Keratinocyte (primary cell): ENCODE data around the gene ATP1A2. TPM values are rescaled to one million over a fixed set of nuclear protein-coding genes. Genes with fewer than 3 reads are reported as not detected.

Source experiments
- DNase-seq: peaks from one replicate; pipeline ENCODE4 v3.0.0-alpha.2; 2011; ENCODE audit warnings: low read depth, missing footprints, low spot score
- FAIRE-seq: peaks from 2 replicates; lab custom pipeline; 2011; peaks lifted over from hg19 to GRCh38; lab: Jason Lieb, UNC
- H2AFZ ChIP-seq: 2 replicates; pipeline ENCODE4 v1.6.0; 2012; ENCODE audit warnings: low read length, control low read depth, inconsistent platforms; ENCODE audit not compliant: control insufficient read depth
- H3K27ac ChIP-seq: 2 replicates; pipeline ENCODE4 v1.5.1; 2011; ENCODE audit warnings: low read length; ENCODE audit not compliant: control insufficient read depth, insufficient read depth
- H3K27me3 ChIP-seq: 3 replicates; pipeline ENCODE4 v1.6.0; 2011; ENCODE audit warnings: low read length; ENCODE audit not compliant: control insufficient read depth, insufficient read depth; ENCODE audit errors: extremely low read depth
- H3K36me3 ChIP-seq, 2 experiments: 2 replicates in 1 of 2; 3 replicates in 1 of 2; pipeline ENCODE4 v1.5.1; 2011; ENCODE audit warnings: low read length in 2 of 2, mild to moderate bottlenecking in 1 of 2; ENCODE audit not compliant: control insufficient read depth in 2 of 2, insufficient read depth in 2 of 2; ENCODE audit errors: extremely low read depth in 1 of 2
- H3K4me1 ChIP-seq: 3 replicates; pipeline ENCODE4 v1.5.1; 2011; ENCODE audit warnings: low read length; ENCODE audit not compliant: control insufficient read depth, insufficient read depth; ENCODE audit errors: extremely low read depth
- H3K4me2 ChIP-seq: 3 replicates; pipeline ENCODE4 v1.6.0; 2011; ENCODE audit warnings: low read depth, low read length; ENCODE audit not compliant: control insufficient read depth, insufficient read depth; ENCODE audit errors: extremely low read depth
- H3K4me3 ChIP-seq, 3 experiments: fragments of 200-600 bp in 1 of 3; sonication (generic) in 1 of 3; 2 replicates in 2 of 3; 3 replicates in 1 of 3; pipeline ENCODE4 v1.5.1; 2011 to 2016; ENCODE audit warnings: low read length in 3 of 3, mild to moderate bottlenecking in 3 of 3, control low read depth in 2 of 3, inconsistent platforms in 1 of 3, low read depth in 1 of 3, mixed read lengths in 1 of 3, mixed run types in 1 of 3, moderate library complexity in 1 of 3; ENCODE audit not compliant: control insufficient read depth in 2 of 3, insufficient read depth in 2 of 3; ENCODE audit errors: extremely low read depth in 1 of 3
- H3K79me2 ChIP-seq: 2 replicates; pipeline ENCODE4 v1.6.0; 2012; ENCODE audit warnings: low read length; ENCODE audit not compliant: control insufficient read depth, insufficient read depth
- H3K9ac ChIP-seq: 3 replicates; pipeline ENCODE4 v1.6.0; 2011; ENCODE audit warnings: low read length; ENCODE audit not compliant: control insufficient read depth, insufficient read depth; ENCODE audit errors: extremely low read depth
- H3K9me1 ChIP-seq: 3 replicates; pipeline ENCODE4 v1.6.0; 2011; ENCODE audit warnings: low read length; ENCODE audit not compliant: control insufficient read depth, insufficient read depth; ENCODE audit errors: extremely low read depth
- H3K9me3 ChIP-seq: 2 replicates; pipeline ENCODE4 v1.5.1; 2012; ENCODE audit warnings: low read depth, low read length; ENCODE audit not compliant: control insufficient read depth
- H4K20me1 ChIP-seq: 3 replicates; pipeline ENCODE4 v1.6.0; 2011; ENCODE audit warnings: low read length; ENCODE audit not compliant: control insufficient read depth, insufficient read depth; ENCODE audit errors: extremely low read depth
- CTCF ChIP-seq, 3 experiments: IDR thresholded peaks in 1 of 3; conservative IDR thresholded peaks in 1 of 3; optimal IDR thresholded peaks in 1 of 3; 2 replicates in 2 of 3; 3 replicates in 1 of 3; pipeline versions ENCODE3 to v1.5.1; 2011; ENCODE audit warnings: low read length in 3 of 3, mild to moderate bottlenecking in 3 of 3, moderate library complexity in 2 of 3, control low read depth in 1 of 3, inconsistent platforms in 1 of 3; ENCODE audit not compliant: insufficient read depth in 2 of 3; ENCODE audit errors: extremely low read depth in 1 of 3
- EZH2 ChIP-seq: IDR thresholded peaks from one replicate; pipeline ENCODE4 v1.6.1; 2012; ENCODE audit warnings: inconsistent platforms, mild to moderate bottlenecking, low read length, moderate library complexity
- dilution Hi-C: fragments of 300-500 bp; cut with MboI; formaldehyde crosslinking; loops from one replicate; pipeline ENCODE4 v1.7.0; 2020; ENCODE audit warnings: low sequenced_read_pairs; ENCODE audit not compliant: extremely low pct_ligation_motif_present
- polyA plus RNA-seq, 5 experiments: library from polyadenylated mRNA; depleted of rRNA in 3 of 5; stranded (reverse) in 3 of 5; stranded (forward) in 1 of 5; unstranded in 1 of 5; fragments of >200 nt; gene quantifications; 1 replicate in 1 of 5; 2 replicates in 3 of 5; 3 replicates in 1 of 5; pipeline versions ENCODE4 v1.2.1 to v1.2.3, GENCODE V29; 2011 to 2012; ENCODE audit warnings: missing spikeins in 2 of 5, low read depth in 1 of 5, low replicate concordance in 1 of 5

The ATP1A2 gene
- polyA plus RNA-seq, 1 donor (not counting 4 experiments of a cell fraction or from before 2014, with no cell fraction given), result not detected

DNA sequence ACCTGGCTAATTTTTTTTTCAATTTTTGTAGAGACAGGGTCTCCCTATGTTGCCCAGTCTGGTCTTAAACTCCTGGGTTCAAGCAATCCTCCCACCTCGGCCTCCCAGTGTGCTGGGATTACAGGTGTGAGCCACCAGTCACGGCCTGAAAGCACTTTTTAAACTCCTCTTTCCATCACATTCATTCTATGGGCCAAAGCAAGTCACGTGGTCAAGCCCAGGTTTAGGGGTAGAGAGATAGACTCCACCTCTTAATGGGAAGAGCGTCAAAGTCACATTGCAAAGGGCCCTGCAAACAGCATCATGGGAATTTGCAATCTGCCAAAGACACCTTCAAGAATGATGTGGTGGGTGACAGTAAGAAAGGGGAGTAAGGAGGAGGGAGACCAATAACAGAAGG, 43.0 kb downstream of the ATP1A2 start:
- no peak overlapping the region for H3K27ac ChIP-seq
- no peaks in the 10 kb centered on the region for H3K4me1 ChIP-seq
- no peaks in the 10 kb centered on the region for H3K79me2 ChIP-seq
- FAIRE-seq (no peak), DNase-seq (no peak)
- H3K4me2 ChIP-seq, result no peak overlapping the region
- H3K9me3 ChIP-seq, result no peaks in the 10 kb centered on the region
- no peak overlapping the region for H3K9ac ChIP-seq
- TF ChIP-seq CTCF (optimal IDR thresholded peaks at IDR 0.05 in 1 of 3, IDR thresholded peaks at IDR 0.05 in 1 of 3, conservative IDR thresholded peaks at IDR 0.05 in 1 of 3; ENCODE audit: extremely low read depth in 1 of 3, insufficient read depth in 2 of 3, low read length in 3 of 3) (no peak), EZH2 (no peak)
- no peaks in the 10 kb centered on the region for H3K36me3 ChIP-seq
- H3K27me3 ChIP-seq, result peaks cover 7% of the 10 kb centered on the region
- H3K4me3 ChIP-seq, result no peak overlapping the region
- H2AFZ ChIP-seq, result no peak overlapping the region
- no peaks in the 10 kb centered on the region for H4K20me1 ChIP-seq
- H3K9me1 ChIP-seq, result no peaks in the 10 kb centered on the region
- dilution Hi-C loops, result no loop called here

DNA sequence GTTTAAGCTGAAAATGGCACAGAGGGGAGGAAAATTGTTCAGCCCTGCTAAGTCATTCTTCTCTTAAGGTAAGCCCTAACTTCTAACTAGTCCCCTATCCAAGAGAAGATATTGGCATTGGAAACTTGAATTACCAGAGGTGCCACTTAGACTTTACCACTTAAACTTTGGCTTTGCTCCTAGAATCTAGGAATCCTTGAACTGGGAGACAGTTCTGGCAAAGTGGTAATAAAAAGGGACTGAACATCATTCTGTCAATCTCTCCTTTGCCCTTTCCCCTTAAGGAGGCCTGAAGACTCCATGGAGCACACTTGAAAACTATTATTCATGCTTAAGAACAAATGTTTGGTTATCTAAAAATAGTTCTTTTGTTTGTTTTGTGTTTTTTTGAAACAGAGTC, 44.3 kb downstream of the ATP1A2 start:
- dilution Hi-C loops, result no loop called here
- Histone ChIP-seq H3K79me2 (no peaks in the 10 kb centered on the region), H3K4me1 (no peaks in the 10 kb centered on the region), H3K9ac (no peak overlapping the region), H3K9me3 (no peaks in the 10 kb centered on the region), H4K20me1 (no peaks in the 10 kb centered on the region), H3K4me3 (no peak overlapping the region), H3K36me3 (no peaks in the 10 kb centered on the region), H3K9me1 (no peaks in the 10 kb centered on the region), H3K4me2 (no peak overlapping the region), H3K27me3 (peaks cover 7% of the 10 kb centered on the region), H3K27ac (no peak overlapping the region), H2AFZ (no peak overlapping the region)
- TF ChIP-seq CTCF (optimal IDR thresholded peaks at IDR 0.05 in 1 of 3, IDR thresholded peaks at IDR 0.05 in 1 of 3, conservative IDR thresholded peaks at IDR 0.05 in 1 of 3; ENCODE audit: extremely low read depth in 1 of 3, insufficient read depth in 2 of 3, low read length in 3 of 3), result no peak
- no peak for TF ChIP-seq EZH2
- DNase-seq (no peak), FAIRE-seq (no peak)
